ENCODE measurements around the gene TM4SF4.

GRCh38 chr3:149432149-149432548 lies 42.3 kb upstream of the TM4SF4 start:
- TF ChIP-seq CTCF (IDR thresholded peaks at IDR 0.05) = no peak
- no peak for TF ChIP-seq EZH2 (IDR thresholded peaks at IDR 0.05; ENCODE audit: borderline replicate concordance, insufficient read depth, low read depth, low read length, poor library complexity, severe bottlenecking)

Measured in B cell (primary cell).